ENCODE data around the gene PLA2G12B. TPM values are rescaled to one million over a fixed set of nuclear protein-coding genes. Genes with fewer than 3 reads are reported as not detected.

Gene PLA2G12B
- total and polyA plus RNA-seq, 2 of the 8 experiments (the other 6 are each of a cell fraction or from before 2014, with no cell fraction given), result not detected

- Histone ChIP-seq H4K20me1 (replicated peaks in 1 of 2; ENCODE audit: control insufficient read depth in 1 of 2, insufficient read depth in 2 of 2, low read length in 2 of 2) (no peaks in the 10 kb centered on the region), H2BK120ac (replicated peaks; ENCODE audit: low read depth, low read length) (no peak overlapping the region), H3K27me3 (replicated peaks in 1 of 4; ENCODE audit: control insufficient read depth in 3 of 4, extremely low read depth in 1 of 4, insufficient read depth in 3 of 4, low read length in 3 of 4) (no peaks in the 10 kb centered on the region), H2BK15ac (ENCODE audit: low read length) (no peak overlapping the region; the same call in 1 of the 2 replicates), H3K27ac (ENCODE audit: low read depth, low read length) (no peak overlapping the region), H3K4me1 (replicated peaks in 1 of 4; ENCODE audit: control insufficient read depth in 3 of 4, insufficient read depth in 4 of 4, low read length in 3 of 4) (peaks cover 8 to 18% (median 11%) of the 10 kb centered on the region in 4 experiments; a peak in 5 of 7 replicates), H3K9ac (replicated peaks in 1 of 4; ENCODE audit: extremely low read depth in 1 of 4, low read depth in 3 of 4, low read length in 3 of 4) (no peak overlapping the region), H4K8ac (ENCODE audit: extremely low read depth, insufficient read depth, low read length) (peak overlapping the region; percentile 69; the same call in 1 of the 2 replicates), H3K23me2 (ENCODE audit: low read depth, low read length) (no peaks in the 10 kb centered on the region), H3K56ac (replicated peaks; ENCODE audit: insufficient read length, low read depth, low read length) (no peak overlapping the region), H3K79me1 (ENCODE audit: low read depth, low read length) (no peaks in the 10 kb centered on the region), H3K18ac (ENCODE audit: extremely low read depth, low read length) (no peak overlapping the region; the same call in 1 of the 2 replicates), H3K4ac (replicated peaks; ENCODE audit: insufficient read length, low read depth, low read length) (no peak overlapping the region), H3K9me3 (ENCODE audit: insufficient read depth in 2 of 2, low read depth in 1 of 2, low read length in 1 of 2) (no peaks in the 10 kb centered on the region), H3K4me2 (ENCODE audit: insufficient read depth in 1 of 2, low read depth in 2 of 2, low read length in 2 of 2) (peak overlapping the region; percentile 11 to 42), H4K91ac (replicated peaks; ENCODE audit: insufficient read length, low read length) (no peak overlapping the region), H2BK12ac (ENCODE audit: low read depth, low read length) (no peak overlapping the region), H3K36me3 (ENCODE audit: control insufficient read depth in 2 of 4, insufficient read depth in 4 of 4, low read length in 3 of 4) (no peaks in the 10 kb centered on the region), H3K23ac (ENCODE audit: insufficient read length) (no peak overlapping the region), H2AFZ (ENCODE audit: low read length) (peak overlapping the region; percentile 96), H3K4me3 (ENCODE audit: extremely low read depth in 1 of 4, insufficient read depth in 2 of 4, low read depth in 3 of 4, low read length in 4 of 4) (no peak overlapping the region), H2BK20ac (ENCODE audit: low read length) (no peak overlapping the region), H3K14ac (ENCODE audit: insufficient read length) (no peak overlapping the region), H3K79me2 (ENCODE audit: control insufficient read depth in 1 of 2, insufficient read depth in 2 of 2, low read length in 2 of 2) (no peaks in the 10 kb centered on the region), H4K5ac (ENCODE audit: insufficient read length, low read depth, low read length) (peak overlapping the region; percentile 16), H2AK5ac (ENCODE audit: low read depth, low read length) (no peak overlapping the region), H2BK5ac (ENCODE audit: low read depth, low read length) (peak overlapping the region; percentile 5; the same call in 1 of the 2 replicates)
- TF ChIP-seq MAX (IDR thresholded peaks at IDR 0.05) (peak; percentile 74), USF2 (IDR thresholded peaks at IDR 0.05; ENCODE audit: low read length) (no peak)
- ChIA-PET POLR2A (ENCODE audit: partially characterized antibody) (interaction anchor here (1.0 to 2.1 kb wide), 2 partner anchors 14 to 17 kb away, joined by 3 to 6 read pairs; no protein-coding TSS in a partner anchor), CTCF (ENCODE audit: partially characterized antibody) (interaction anchor here (0.6 to 1.8 kb wide), 8 partner anchors 11 to 451 kb away, joined by 3 to 6 read pairs (median 4); no protein-coding TSS in a partner anchor)
- WGBS, 2 experiments (ENCODE audit: extremely low coverage in 1 of 2, insufficient coverage in 1 of 2, insufficient read length in 1 of 2, insufficient replicate concordance in 2 of 2, low coverage in 1 of 2, low lambda C conversion rate in 2 of 2, missing lambda C conversion rate in 1 of 2), result 46% methylated on average over 8 of the region's 8 CpGs; no CpG with 5 or more reads in 1 of the 2 experiments
- FAIRE-seq (no peak), DNase-seq (ENCODE audit: low read depth in 1 of 2, low spot score in 2 of 2) (peak in 1 of 2 experiments; percentile 57)
These were observed 919 bp downstream of the PLA2G12B start for GRCh38 chr10:72953687-72954086.

Measured in H1 (cell line).